Osteoblast (primary cell): ENCODE measurements around the gene EGF. TPM values are rescaled to one million over a fixed set of nuclear protein-coding genes. Genes with fewer than 3 reads are reported as not detected.

Experiments used
- DNase-seq: peaks from one replicate; pipeline ENCODE4 v3.0.0; 2011; ENCODE audit warnings: low spot score, mixed read lengths; ENCODE audit not compliant: insufficient read length; ENCODE audit errors: missing footprints
- H2AFZ ChIP-seq: 2 replicates; pipeline ENCODE4 v1.6.0; 2011; ENCODE audit warnings: mild to moderate bottlenecking, low read length
- H3K27ac ChIP-seq: 2 replicates; pipeline ENCODE4 v1.5.1; 2011; ENCODE audit warnings: mild to moderate bottlenecking, low read depth, low read length, moderate library complexity
- H3K27me3 ChIP-seq: 2 replicates; pipeline ENCODE4 v1.6.0; 2012; ENCODE audit warnings: mild to moderate bottlenecking, control low read depth, inconsistent platforms, low read length, moderate library complexity; ENCODE audit not compliant: insufficient read depth
- H3K36me3 ChIP-seq: 2 replicates; pipeline ENCODE4 v1.5.1; 2011; ENCODE audit warnings: mild to moderate bottlenecking, low read length, control low read depth, moderate library complexity; ENCODE audit not compliant: insufficient read depth
- H3K4me1 ChIP-seq: 2 replicates; pipeline ENCODE4 v1.5.1; 2011; ENCODE audit warnings: mild to moderate bottlenecking, low read length, control low read depth, moderate library complexity; ENCODE audit not compliant: insufficient read depth
- H3K4me2 ChIP-seq: 2 replicates; pipeline ENCODE4 v1.6.0; 2011; ENCODE audit warnings: mild to moderate bottlenecking, low read length; ENCODE audit not compliant: insufficient read depth
- H3K4me3 ChIP-seq: fragments of 200-600 bp; sonication (generic); 3 replicates; pipeline ENCODE4 v1.5.1; 2012; ENCODE audit warnings: mild to moderate bottlenecking, low read length, inconsistent platforms; ENCODE audit not compliant: insufficient read depth
- H3K79me2 ChIP-seq: 2 replicates; pipeline ENCODE4 v1.6.0; 2012; ENCODE audit warnings: mild to moderate bottlenecking, low read length, control low read depth, inconsistent platforms; ENCODE audit not compliant: insufficient read depth
- H3K9me3 ChIP-seq: 2 replicates; pipeline ENCODE4 v1.5.1; 2011; ENCODE audit warnings: low read depth, low read length, control low read depth
- H4K20me1 ChIP-seq: 2 replicates; pipeline ENCODE4 v1.6.0; 2012; ENCODE audit warnings: mild to moderate bottlenecking, low read length, control low read depth; ENCODE audit not compliant: insufficient read depth
- total RNA-seq: library from RNA; depleted of rRNA; stranded (reverse); fragments of >200 nt; gene quantifications from 2 replicates; pipeline ENCODE4 v1.2.3, GENCODE V29; 2012
- TF ChIP-seq, protein P1 (sequence below): IDR thresholded peaks from 2 replicates; pipeline ENCODE4 v1.5.1; 2011; ENCODE audit warnings: mild to moderate bottlenecking, low read depth, low read length, moderate library complexity; ENCODE audit errors: extremely low read depth

Gene EGF
- total RNA-seq, 1 donor, result 0.36 TPM

DNA sequence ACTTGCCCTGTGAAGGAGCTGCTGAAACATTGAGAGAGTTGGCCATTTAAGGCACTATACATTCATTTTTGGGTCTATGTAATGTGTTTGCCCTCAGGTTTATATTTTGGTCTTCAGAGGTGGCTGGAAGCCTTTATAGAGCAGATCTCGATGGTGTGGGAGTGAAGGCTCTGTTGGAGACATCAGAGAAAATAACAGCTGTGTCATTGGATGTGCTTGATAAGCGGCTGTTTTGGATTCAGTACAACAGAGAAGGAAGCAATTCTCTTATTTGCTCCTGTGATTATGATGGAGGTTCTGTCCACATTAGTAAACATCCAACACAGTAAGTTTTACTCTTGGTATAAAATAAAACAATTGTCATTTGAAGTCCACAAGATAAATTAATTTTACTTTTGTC lies 31.1 kb downstream of the EGF start:
- H3K27ac ChIP-seq, result no peak overlapping the region
- TF ChIP-seq, protein P1, sequence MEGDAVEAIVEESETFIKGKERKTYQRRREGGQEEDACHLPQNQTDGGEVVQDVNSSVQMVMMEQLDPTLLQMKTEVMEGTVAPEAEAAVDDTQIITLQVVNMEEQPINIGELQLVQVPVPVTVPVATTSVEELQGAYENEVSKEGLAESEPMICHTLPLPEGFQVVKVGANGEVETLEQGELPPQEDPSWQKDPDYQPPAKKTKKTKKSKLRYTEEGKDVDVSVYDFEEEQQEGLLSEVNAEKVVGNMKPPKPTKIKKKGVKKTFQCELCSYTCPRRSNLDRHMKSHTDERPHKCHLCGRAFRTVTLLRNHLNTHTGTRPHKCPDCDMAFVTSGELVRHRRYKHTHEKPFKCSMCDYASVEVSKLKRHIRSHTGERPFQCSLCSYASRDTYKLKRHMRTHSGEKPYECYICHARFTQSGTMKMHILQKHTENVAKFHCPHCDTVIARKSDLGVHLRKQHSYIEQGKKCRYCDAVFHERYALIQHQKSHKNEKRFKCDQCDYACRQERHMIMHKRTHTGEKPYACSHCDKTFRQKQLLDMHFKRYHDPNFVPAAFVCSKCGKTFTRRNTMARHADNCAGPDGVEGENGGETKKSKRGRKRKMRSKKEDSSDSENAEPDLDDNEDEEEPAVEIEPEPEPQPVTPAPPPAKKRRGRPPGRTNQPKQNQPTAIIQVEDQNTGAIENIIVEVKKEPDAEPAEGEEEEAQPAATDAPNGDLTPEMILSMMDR, result no peak
- no peaks in the 10 kb centered on the region for H3K36me3 ChIP-seq
- H3K79me2 ChIP-seq, result no peaks in the 10 kb centered on the region
- H2AFZ ChIP-seq, result no peak overlapping the region
- H3K4me1 ChIP-seq, result no peaks in the 10 kb centered on the region
- no peaks in the 10 kb centered on the region for H3K9me3 ChIP-seq
- no peaks in the 10 kb centered on the region for H4K20me1 ChIP-seq
- H3K4me3 ChIP-seq, result no peak overlapping the region
- no peak overlapping the region for H3K4me2 ChIP-seq
- DNase-seq, result peak; percentile 11
- no peaks in the 10 kb centered on the region for H3K27me3 ChIP-seq

- H4K20me1 ChIP-seq, result no peaks in the 10 kb centered on the region
- no peak overlapping the region for H3K4me3 ChIP-seq
- peak; percentile 8 for DNase-seq
- no peaks in the 10 kb centered on the region for H3K4me1 ChIP-seq
- H3K4me2 ChIP-seq, result no peak overlapping the region
- H3K36me3 ChIP-seq, result no peaks in the 10 kb centered on the region
- TF ChIP-seq, protein P1, result no peak
- no peaks in the 10 kb centered on the region for H3K9me3 ChIP-seq
- H3K27ac ChIP-seq, result no peak overlapping the region
- H2AFZ ChIP-seq, result no peak overlapping the region
- H3K27me3 ChIP-seq, result no peaks in the 10 kb centered on the region
- H3K79me2 ChIP-seq, result no peaks in the 10 kb centered on the region
These were observed 31.9 kb downstream of the EGF start for GRCh38 chr4:109944591-109944990.

- no peak overlapping the region for H2AFZ ChIP-seq
- H3K36me3 ChIP-seq, result no peaks in the 10 kb centered on the region
- H3K27ac ChIP-seq, result no peak overlapping the region
- H3K79me2 ChIP-seq, result no peaks in the 10 kb centered on the region
- H3K4me1 ChIP-seq, result no peaks in the 10 kb centered on the region
- DNase-seq, result no peak
- no peaks in the 10 kb centered on the region for H3K27me3 ChIP-seq
- H3K4me2 ChIP-seq, result no peak overlapping the region
- H3K4me3 ChIP-seq, result no peak overlapping the region
- H3K9me3 ChIP-seq, result no peaks in the 10 kb centered on the region
- TF ChIP-seq, protein P1, result no peak
- no peaks in the 10 kb centered on the region for H4K20me1 ChIP-seq
These were observed 32.4 kb downstream of the EGF start for GRCh38 chr4:109945056-109945455.

GRCh38 chr4:109946120-109946519 lies 33.4 kb downstream of the EGF start:
- peak; percentile 10 for DNase-seq
- Histone ChIP-seq H3K79me2 (no peaks in the 10 kb centered on the region), H3K27ac (no peak overlapping the region), H3K4me3 (no peak overlapping the region), H3K4me1 (no peaks in the 10 kb centered on the region), H3K27me3 (no peaks in the 10 kb centered on the region), H4K20me1 (no peaks in the 10 kb centered on the region), H2AFZ (no peak overlapping the region), H3K9me3 (no peaks in the 10 kb centered on the region), H3K36me3 (no peaks in the 10 kb centered on the region), H3K4me2 (no peak overlapping the region)
- TF ChIP-seq, protein P1, result no peak
